CD14-positive monocyte (primary cell): ENCODE results near the gene ZNF524. TPM values are rescaled to one million over a fixed set of nuclear protein-coding genes. Genes with fewer than 3 reads are reported as not detected.
A peak's percentile ranks its signal among the peaks of the same experiment; 100 is the strongest.

Experiments
- DNase-seq, 3 donors: peaks; one replicate each; pipeline ENCODE4 v3.0.0-alpha.2; 2011 to 2022
- H2AFZ ChIP-seq: 2 replicates; pipeline ENCODE4 v1.6.0; 2012; ENCODE audit warnings: mild to moderate bottlenecking, low read depth, low read length, inconsistent platforms; ENCODE audit not compliant: insufficient read depth, poor library complexity, severe bottlenecking
- H3K27ac ChIP-seq, 2 donors: 1 replicate in 1 of 2; 2 replicates in 1 of 2; pipeline ENCODE4 v1.5.1; 2012 to 2013; ENCODE audit warnings: low read length in 2 of 2, control low read depth in 1 of 2, inconsistent platforms in 1 of 2, low read depth in 1 of 2, mild to moderate bottlenecking in 1 of 2
- H3K27me3 ChIP-seq, 2 donors: one replicate each; pipeline versions ENCODE4 v1.6.0 to v1.6.1; 2011 to 2013; ENCODE audit warnings: low read length in 2 of 2; ENCODE audit not compliant: control insufficient read depth in 2 of 2, insufficient read depth in 2 of 2
- H3K36me3 ChIP-seq, 2 donors: replicated peaks in 1 of 2; 1 replicate in 1 of 2; 2 replicates in 1 of 2; pipeline versions ENCODE4 v1.5.1 to v1.6.1; 2012 to 2013; ENCODE audit warnings: low read length in 2 of 2, control low read depth in 1 of 2, inconsistent platforms in 1 of 2, mild to moderate bottlenecking in 1 of 2; ENCODE audit not compliant: insufficient read depth in 2 of 2, control insufficient read depth in 1 of 2
- H3K4me1 ChIP-seq, 2 donors: 1 replicate in 1 of 2; 2 replicates in 1 of 2; pipeline versions ENCODE4 v1.5.1 to v1.6.1; 2012 to 2013; ENCODE audit warnings: low read length in 2 of 2, control low read depth in 1 of 2, inconsistent platforms in 1 of 2, mild to moderate bottlenecking in 1 of 2, moderate library complexity in 1 of 2; ENCODE audit not compliant: insufficient read depth in 2 of 2, control insufficient read depth in 1 of 2
- H3K4me2 ChIP-seq: replicated peaks from 2 replicates; pipeline ENCODE3; 2012; ENCODE audit warnings: low read length, moderate library complexity, mild to moderate bottlenecking; ENCODE audit not compliant: poor library complexity, severe bottlenecking; ENCODE audit errors: extremely low read depth
- H3K4me3 ChIP-seq, 3 experiments: fragments of 200-600 bp in 1 of 3; sonication (generic) in 1 of 3; replicated peaks in 1 of 3; 1 replicate in 2 of 3; 2 replicates in 1 of 3; pipeline ENCODE4 v1.5.1; 2011 to 2013; ENCODE audit warnings: low read length in 3 of 3, mild to moderate bottlenecking in 3 of 3, control low read depth in 2 of 3, low read depth in 2 of 3, inconsistent platforms in 1 of 3, moderate library complexity in 1 of 3
- H3K79me2 ChIP-seq: 2 replicates; pipeline ENCODE4 v1.6.0; 2012; ENCODE audit warnings: mild to moderate bottlenecking, control low read depth, inconsistent platforms, low read length, moderate library complexity; ENCODE audit not compliant: insufficient read depth
- H3K9ac ChIP-seq: 2 replicates; pipeline ENCODE4 v1.6.0; 2017; ENCODE audit warnings: low read length, mild to moderate bottlenecking; ENCODE audit not compliant: insufficient read depth, poor library complexity, severe bottlenecking
- H3K9me3 ChIP-seq, 2 donors: replicated peaks in 1 of 2; 1 replicate in 1 of 2; 2 replicates in 1 of 2; pipeline versions ENCODE4 v1.5.1 to v1.6.1; 2012 to 2013; ENCODE audit warnings: low read length in 2 of 2, control low read depth in 1 of 2; ENCODE audit not compliant: control insufficient read depth in 1 of 2, insufficient read depth in 1 of 2
- H4K20me1 ChIP-seq: 2 replicates; pipeline ENCODE4 v1.6.0; 2012; ENCODE audit warnings: mild to moderate bottlenecking, low read length, control low read depth, moderate library complexity; ENCODE audit not compliant: insufficient read depth
- H3K27ac Mint-ChIP-seq, 7 donors: one replicate each; pipeline ENCODE4 v1.8.0; 2020; ENCODE audit warnings: mild to moderate bottlenecking in 7 of 7, mixed read lengths in 7 of 7, moderate library complexity in 6 of 7, inconsistent platforms in 2 of 7
- H3K27me3 Mint-ChIP-seq, 3 donors: one replicate each; pipeline ENCODE4 v1.8.0; 2021 to 2022; ENCODE audit warnings: low read depth in 3 of 3, mild to moderate bottlenecking in 3 of 3, mixed read lengths in 3 of 3, moderate library complexity in 3 of 3, inconsistent platforms in 1 of 3
- H3K36me3 Mint-ChIP-seq, 2 donors: one replicate each; pipeline ENCODE4 v1.8.0; 2020; ENCODE audit warnings: mixed read lengths in 2 of 2, inconsistent platforms in 1 of 2, mild to moderate bottlenecking in 1 of 2
- H3K4me1 Mint-ChIP-seq: one replicate; pipeline ENCODE4 v1.8.0; 2020; ENCODE audit warnings: mild to moderate bottlenecking, mixed read lengths
- H3K4me3 Mint-ChIP-seq, 2 donors: one replicate each; pipeline ENCODE4 v1.8.0; 2020; ENCODE audit warnings: mild to moderate bottlenecking in 2 of 2, mixed read lengths in 2 of 2, moderate library complexity in 1 of 2
- H3K9me3 Mint-ChIP-seq, 7 donors: one replicate each; pipeline ENCODE4 v1.8.0; 2020 to 2022; ENCODE audit warnings: mixed read lengths in 7 of 7, mild to moderate bottlenecking in 6 of 7, moderate library complexity in 6 of 7, inconsistent platforms in 2 of 7
- WGBS: methylation state at CpG from one replicate; pipeline ENCODE4 v1.1.5; 2013; ENCODE audit warnings: missing lambda C conversion rate; ENCODE audit not compliant: insufficient coverage; 5-methylcytosine and 5-hydroxymethylcytosine counted together
- intact Hi-C, 2 donors: fragments of 100-400 bp; cut with micrococcal nuclease; formaldehyde crosslinking; loops; one replicate each; pipeline versions ENCODE4 v1.15.0 to v1.15.1; 2023
- polyA plus RNA-seq, 3 donors: library from polyadenylated mRNA; depleted of rRNA in 1 of 3; unstranded in 2 of 3; stranded (reverse) in 1 of 3; fragments of 300-500 nt in 2 of 3; fragments of >200 nt in 1 of 3; fragmentation: Illumina TruSeq in 2 of 3; gene quantifications; 1 replicate in 2 of 3; 2 replicates in 1 of 3; pipeline ENCODE4 v1.2.3, GENCODE V29; 2012 to 2021
- TF ChIP-seq, protein P1 (sequence below): fragments of 200-600 bp; IDR thresholded peaks from one replicate; pipeline ENCODE4 v1.8.0; 2022; ENCODE audit warnings: antibody characterized with exemption, mild to moderate bottlenecking

The ZNF524 gene
- polyA plus RNA-seq, 3 donors, result 27.9 to 45.7 (median 41.8) TPM

GRCh38 chr19:55606817-55607216 lies 6.7 kb downstream of the ZNF524 start:
- Mint-ChIP-seq H3K9me3 (no peaks in the 10 kb centered on the region), H3K27ac (peak overlapping the region in 6 of 7 donors; percentile 35 to 97 (median 94)), H3K27me3 (no peaks in the 10 kb centered on the region), H3K36me3 (peaks cover 27 to 46% of the 10 kb centered on the region in 2 donors), H3K4me3 (no peak overlapping the region), H3K4me1 (peaks cover 67% of the 10 kb centered on the region)
- peak overlapping the region in 1 of 2 donors; percentile 76 for H3K27ac ChIP-seq
- peak overlapping the region in 1 of 3 experiments; percentile 81 for H3K4me3 ChIP-seq
- peak overlapping the region; percentile 77 for H3K4me2 ChIP-seq
- intact Hi-C loops, result loop anchor here (2.0 to 10.0 kb wide), 4 partner anchors 14 to 202 kb away; partner anchors contain the start of genes UBE2S (in 1 of the 2), ZNF580 (in 1 of the 2) and ZNF581 (in 1 of the 2)
- TF ChIP-seq, protein P1, sequence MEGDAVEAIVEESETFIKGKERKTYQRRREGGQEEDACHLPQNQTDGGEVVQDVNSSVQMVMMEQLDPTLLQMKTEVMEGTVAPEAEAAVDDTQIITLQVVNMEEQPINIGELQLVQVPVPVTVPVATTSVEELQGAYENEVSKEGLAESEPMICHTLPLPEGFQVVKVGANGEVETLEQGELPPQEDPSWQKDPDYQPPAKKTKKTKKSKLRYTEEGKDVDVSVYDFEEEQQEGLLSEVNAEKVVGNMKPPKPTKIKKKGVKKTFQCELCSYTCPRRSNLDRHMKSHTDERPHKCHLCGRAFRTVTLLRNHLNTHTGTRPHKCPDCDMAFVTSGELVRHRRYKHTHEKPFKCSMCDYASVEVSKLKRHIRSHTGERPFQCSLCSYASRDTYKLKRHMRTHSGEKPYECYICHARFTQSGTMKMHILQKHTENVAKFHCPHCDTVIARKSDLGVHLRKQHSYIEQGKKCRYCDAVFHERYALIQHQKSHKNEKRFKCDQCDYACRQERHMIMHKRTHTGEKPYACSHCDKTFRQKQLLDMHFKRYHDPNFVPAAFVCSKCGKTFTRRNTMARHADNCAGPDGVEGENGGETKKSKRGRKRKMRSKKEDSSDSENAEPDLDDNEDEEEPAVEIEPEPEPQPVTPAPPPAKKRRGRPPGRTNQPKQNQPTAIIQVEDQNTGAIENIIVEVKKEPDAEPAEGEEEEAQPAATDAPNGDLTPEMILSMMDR, result no peak
- H4K20me1 ChIP-seq, result peaks cover 49% of the 10 kb centered on the region
- peak overlapping the region; percentile 78 for H3K9ac ChIP-seq
- H3K9me3 ChIP-seq, result no peaks in the 10 kb centered on the region
- H3K79me2 ChIP-seq, result peaks cover 80% of the 10 kb centered on the region
- H3K36me3 ChIP-seq, result peaks cover 4 to 44% of the 10 kb centered on the region in 2 donors
- 54% methylated on average over 6 of the region's 9 CpGs for WGBS
- peaks cover 30 to 55% of the 10 kb centered on the region in 2 donors for H3K4me1 ChIP-seq
- no peak overlapping the region for H2AFZ ChIP-seq
- DNase-seq, result no peak
- H3K27me3 ChIP-seq, result no peaks in the 10 kb centered on the region

DNA sequence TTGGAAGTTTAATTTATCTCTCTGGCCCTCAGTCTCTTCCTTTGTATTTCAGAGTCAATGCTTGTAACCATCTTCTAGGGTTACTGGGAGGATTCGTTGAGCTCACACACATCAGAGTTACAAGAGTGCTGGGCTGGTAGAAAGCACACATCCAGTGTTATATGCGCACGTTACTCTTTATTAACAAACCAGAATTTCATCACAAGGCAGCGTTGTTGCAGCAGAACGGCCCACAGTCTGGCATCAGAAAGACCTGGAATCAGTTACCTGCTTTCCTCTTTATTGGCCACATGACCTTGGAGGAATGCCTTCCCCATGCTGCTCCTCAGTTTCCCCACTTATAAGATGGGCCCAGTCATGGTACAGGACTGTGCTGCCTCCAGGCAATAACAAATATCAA lies 9.2 kb downstream of the ZNF524 start:
- TF ChIP-seq, protein P1, result no peak
- no peak for DNase-seq
- peaks cover 69% of the 10 kb centered on the region for H3K4me1 Mint-ChIP-seq
- H3K36me3 Mint-ChIP-seq, result peaks cover 34 to 53% of the 10 kb centered on the region in 2 donors
- H3K4me1 ChIP-seq, result peaks cover 33 to 44% of the 10 kb centered on the region in 2 donors
- peaks cover 0 to 2% (median 0%) of the 10 kb centered on the region in 7 donors for H3K9me3 Mint-ChIP-seq
- intact Hi-C loops, result loop anchor here in 1 of 2 donors (5.0 to 10.0 kb wide), 3 partner anchors 33 to 205 kb away; partner anchors contain the start of genes UBE2S, ZNF580 and ZNF581
- H3K27me3 ChIP-seq, result no peaks in the 10 kb centered on the region
- H3K27ac Mint-ChIP-seq, result peak overlapping the region in 1 of 7 donors; percentile 15
- H3K27ac ChIP-seq, result no peak overlapping the region
- H4K20me1 ChIP-seq, result peaks cover 65% of the 10 kb centered on the region
- WGBS, result 78% methylated on average over 3 of the region's 5 CpGs
- H3K4me3 Mint-ChIP-seq, result no peak overlapping the region
- H3K9me3 ChIP-seq, result no peaks in the 10 kb centered on the region
- H3K4me3 ChIP-seq, result no peak overlapping the region
- H3K9ac ChIP-seq, result no peak overlapping the region
- no peak overlapping the region for H3K4me2 ChIP-seq
- H3K79me2 ChIP-seq, result peaks cover 78% of the 10 kb centered on the region
- H2AFZ ChIP-seq, result no peak overlapping the region
- H3K36me3 ChIP-seq, result peaks cover 6 to 33% of the 10 kb centered on the region in 2 donors
- no peaks in the 10 kb centered on the region for H3K27me3 Mint-ChIP-seq
